Parathyroid adenoma (tissue), 2 donors: Measurements from ENCODE around the gene EXOC6.

Source experiments
- H2AFZ ChIP-seq: fragments of 300-600 bp; sonication (generic); one replicate; pipeline ENCODE4 v1.7.0; 2017; ENCODE audit warnings: antibody characterized with exemption, mild to moderate bottlenecking
- H3K27ac ChIP-seq: fragments of 300-600 bp; sonication (generic); one replicate; pipeline ENCODE4 v1.7.0; 2017
- H3K27me3 ChIP-seq: fragments of 300-600 bp; sonication (generic); one replicate; pipeline ENCODE4 v1.7.0; 2017; ENCODE audit warnings: low read length; ENCODE audit not compliant: control insufficient read depth, insufficient read depth
- H3K36me3 ChIP-seq: fragments of 300-600 bp; sonication (generic); one replicate; pipeline ENCODE4 v1.7.0; 2017; ENCODE audit warnings: low read length; ENCODE audit not compliant: control insufficient read depth, insufficient read depth
- H3K4me1 ChIP-seq: fragments of 300-600 bp; sonication (generic); one replicate; pipeline ENCODE4 v1.7.0; 2017; ENCODE audit warnings: control low read depth
- H3K4me2 ChIP-seq: fragments of 300-600 bp; sonication (generic); one replicate; pipeline ENCODE4 v1.7.0; 2017; ENCODE audit warnings: low read length
- H3K4me3 ChIP-seq: fragments of 300-600 bp; sonication (generic); one replicate; pipeline ENCODE4 v1.7.0; 2017; ENCODE audit warnings: low read depth, low read length
- H3K79me2 ChIP-seq: fragments of 300-600 bp; sonication (generic); one replicate; pipeline ENCODE4 v1.7.0; 2017; ENCODE audit warnings: control low read depth
- H3K9ac ChIP-seq: fragments of 300-600 bp; sonication (generic); one replicate; pipeline ENCODE4 v1.7.0; 2017; ENCODE audit warnings: mild to moderate bottlenecking
- H3K9me3 ChIP-seq: fragments of 300-600 bp; sonication (generic); one replicate; pipeline ENCODE4 v1.7.0; 2017; ENCODE audit warnings: low read length; ENCODE audit not compliant: control insufficient read depth
- TF ChIP-seq, protein P1 (sequence below): fragments of 300-600 bp; sonication (generic); IDR thresholded peaks from one replicate; pipeline ENCODE4 v1.7.0; 2017; ENCODE audit warnings: antibody characterized with exemption, mild to moderate bottlenecking
- donor health status: primary hyperparathyroidism.

The EXOC6 gene

DNA sequence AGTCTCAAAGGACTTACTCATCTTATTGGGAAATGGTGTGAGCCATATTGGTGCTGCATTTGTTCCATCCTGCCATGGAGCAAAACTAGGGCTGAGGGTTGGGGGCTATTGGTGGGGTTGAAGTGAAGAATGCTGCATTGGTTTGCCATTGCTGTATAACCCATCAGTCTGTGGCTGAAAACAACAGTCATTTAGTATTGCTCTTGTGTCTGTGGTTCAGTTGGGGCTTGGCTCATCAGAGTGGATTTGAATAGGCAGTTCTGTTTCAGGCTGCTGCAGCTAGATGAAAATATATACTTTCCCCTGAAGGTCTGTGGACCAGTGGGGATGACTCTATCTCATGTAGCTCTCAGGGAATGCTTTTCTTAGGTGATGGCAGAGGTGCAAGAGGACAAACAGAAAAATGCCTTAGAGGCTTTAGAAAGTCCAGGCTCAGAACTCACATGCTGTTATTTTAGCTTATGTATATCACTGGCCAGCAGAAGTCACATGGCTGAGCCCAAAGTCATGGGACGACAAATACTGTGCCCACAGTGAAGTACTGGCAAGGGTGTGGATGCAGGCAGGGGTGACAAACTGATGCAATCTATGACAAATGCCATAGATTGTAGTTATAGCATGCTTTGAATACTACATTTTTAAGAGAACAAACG lies 15.2 kb upstream of the EXOC6 start:
- H3K27ac ChIP-seq: no peak overlapping the region
- H2AFZ ChIP-seq: no peak overlapping the region
- H3K9ac ChIP-seq: no peak overlapping the region
- H3K4me1 ChIP-seq: no peaks in the 10 kb centered on the region
- H3K9me3 ChIP-seq: no peaks in the 10 kb centered on the region
- no peaks in the 10 kb centered on the region for H3K79me2 ChIP-seq
- H3K36me3 ChIP-seq: no peaks in the 10 kb centered on the region
- no peak overlapping the region for H3K4me2 ChIP-seq
- TF ChIP-seq, protein P1, sequence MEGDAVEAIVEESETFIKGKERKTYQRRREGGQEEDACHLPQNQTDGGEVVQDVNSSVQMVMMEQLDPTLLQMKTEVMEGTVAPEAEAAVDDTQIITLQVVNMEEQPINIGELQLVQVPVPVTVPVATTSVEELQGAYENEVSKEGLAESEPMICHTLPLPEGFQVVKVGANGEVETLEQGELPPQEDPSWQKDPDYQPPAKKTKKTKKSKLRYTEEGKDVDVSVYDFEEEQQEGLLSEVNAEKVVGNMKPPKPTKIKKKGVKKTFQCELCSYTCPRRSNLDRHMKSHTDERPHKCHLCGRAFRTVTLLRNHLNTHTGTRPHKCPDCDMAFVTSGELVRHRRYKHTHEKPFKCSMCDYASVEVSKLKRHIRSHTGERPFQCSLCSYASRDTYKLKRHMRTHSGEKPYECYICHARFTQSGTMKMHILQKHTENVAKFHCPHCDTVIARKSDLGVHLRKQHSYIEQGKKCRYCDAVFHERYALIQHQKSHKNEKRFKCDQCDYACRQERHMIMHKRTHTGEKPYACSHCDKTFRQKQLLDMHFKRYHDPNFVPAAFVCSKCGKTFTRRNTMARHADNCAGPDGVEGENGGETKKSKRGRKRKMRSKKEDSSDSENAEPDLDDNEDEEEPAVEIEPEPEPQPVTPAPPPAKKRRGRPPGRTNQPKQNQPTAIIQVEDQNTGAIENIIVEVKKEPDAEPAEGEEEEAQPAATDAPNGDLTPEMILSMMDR: no peak
- H3K4me3 ChIP-seq: no peak overlapping the region
- H3K27me3 ChIP-seq: no peaks in the 10 kb centered on the region

DNA sequence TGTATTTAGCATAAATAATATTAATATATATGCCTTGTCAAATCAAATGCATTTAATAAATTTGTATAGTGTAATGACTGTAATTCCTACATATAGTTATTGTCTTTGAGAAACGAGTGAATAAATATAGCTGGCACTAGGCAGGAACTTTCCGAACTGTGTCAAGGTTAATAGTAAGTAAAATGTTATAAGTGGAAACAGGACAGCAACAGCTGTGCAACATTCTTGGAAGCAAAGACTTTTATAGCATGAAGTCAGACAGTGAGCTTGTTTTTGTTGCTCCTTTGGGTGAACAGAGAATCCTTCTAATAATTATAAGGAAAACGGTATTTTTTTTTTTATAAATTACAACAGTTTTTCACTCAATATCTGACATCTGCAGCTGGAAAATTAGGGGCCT lies 14.0 kb upstream of the EXOC6 start:
- no peak overlapping the region for H2AFZ ChIP-seq
- no peaks in the 10 kb centered on the region for H3K9me3 ChIP-seq
- H3K9ac ChIP-seq: no peak overlapping the region
- TF ChIP-seq, protein P1: no peak
- no peaks in the 10 kb centered on the region for H3K79me2 ChIP-seq
- H3K4me1 ChIP-seq: peaks cover 5% of the 10 kb centered on the region
- H3K4me3 ChIP-seq: no peak overlapping the region
- no peaks in the 10 kb centered on the region for H3K27me3 ChIP-seq
- H3K27ac ChIP-seq: no peak overlapping the region
- H3K36me3 ChIP-seq: no peaks in the 10 kb centered on the region
- H3K4me2 ChIP-seq: no peak overlapping the region

DNA sequence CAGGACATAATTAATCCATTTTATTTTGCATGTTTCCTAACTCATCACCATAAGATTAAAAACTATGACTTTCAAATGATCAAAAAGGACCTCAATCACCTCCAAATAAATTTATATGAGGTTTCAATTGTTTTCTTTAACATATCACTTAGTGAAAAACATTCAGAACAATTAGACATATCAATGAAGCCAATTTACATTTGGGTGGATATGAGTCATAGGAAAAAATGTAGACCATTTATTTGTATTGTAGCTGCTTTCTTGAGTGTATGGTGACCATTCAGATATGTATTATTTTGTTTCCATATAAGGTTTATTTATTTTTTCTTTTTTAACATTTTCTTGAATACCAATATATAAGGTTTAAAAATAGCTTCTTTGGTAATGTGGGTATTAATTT lies 13.3 kb upstream of the EXOC6 start:
- H3K9ac ChIP-seq: no peak overlapping the region
- no peaks in the 10 kb centered on the region for H3K79me2 ChIP-seq
- no peaks in the 10 kb centered on the region for H3K36me3 ChIP-seq
- H3K4me3 ChIP-seq: no peak overlapping the region
- TF ChIP-seq, protein P1: no peak
- H3K4me2 ChIP-seq: no peak overlapping the region
- H3K27me3 ChIP-seq: no peaks in the 10 kb centered on the region
- no peaks in the 10 kb centered on the region for H3K9me3 ChIP-seq
- no peak overlapping the region for H3K27ac ChIP-seq
- peaks cover 8% of the 10 kb centered on the region for H3K4me1 ChIP-seq
- H2AFZ ChIP-seq: no peak overlapping the region

DNA sequence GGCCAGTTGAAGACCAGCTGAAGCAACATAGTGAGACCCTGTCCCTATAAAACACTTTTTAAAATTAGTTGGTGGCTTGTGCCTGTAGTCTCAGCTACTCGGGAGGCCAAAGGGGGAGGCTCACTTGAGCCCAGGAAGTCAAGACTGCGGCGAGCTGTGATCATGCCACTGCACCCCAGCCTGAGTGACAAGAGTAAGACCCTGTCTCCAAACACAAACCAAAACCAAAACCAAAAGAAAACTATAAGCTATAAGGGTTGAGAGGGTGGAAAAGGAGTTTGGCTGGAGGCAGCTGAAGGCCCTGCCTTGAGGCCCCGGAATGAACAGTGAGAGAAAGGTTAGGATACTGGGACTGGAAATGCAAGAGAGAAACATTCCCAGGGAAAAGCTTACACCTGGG lies 10.9 kb upstream of the EXOC6 start:
- no peak overlapping the region for H3K27ac ChIP-seq
- TF ChIP-seq, protein P1: no peak
- H3K4me2 ChIP-seq: no peak overlapping the region
- H3K4me1 ChIP-seq: peaks cover 8% of the 10 kb centered on the region
- H3K4me3 ChIP-seq: no peak overlapping the region
- no peak overlapping the region for H3K9ac ChIP-seq
- no peaks in the 10 kb centered on the region for H3K9me3 ChIP-seq
- H3K79me2 ChIP-seq: no peaks in the 10 kb centered on the region
- H3K36me3 ChIP-seq: no peaks in the 10 kb centered on the region
- no peaks in the 10 kb centered on the region for H3K27me3 ChIP-seq
- H2AFZ ChIP-seq: no peak overlapping the region
